Neutrophil (primary cell): ENCODE measurements around the gene PCCB.

Experiments
- H3K27ac ChIP-seq: fragments of 200-600 bp; sonication (generic); 2 replicates; pipeline ENCODE4 v1.5.1; 2016; ENCODE audit warnings: mild to moderate bottlenecking, moderate library complexity
- H3K27me3 ChIP-seq: fragments of 200-600 bp; sonication (generic); 2 replicates; pipeline ENCODE4 v1.6.0; 2016; ENCODE audit warnings: mild to moderate bottlenecking
- H3K36me3 ChIP-seq: fragments of 200-600 bp; sonication (generic); 2 replicates; pipeline ENCODE4 v1.5.1; 2017
- H3K4me1 ChIP-seq, 2 experiments: fragments of 200-600 bp in 1 of 2; sonication (generic) in 1 of 2; 1 replicate in 1 of 2; 2 replicates in 1 of 2; pipeline versions ENCODE4 v1.5.1 to v1.6.1; 2013 to 2016; ENCODE audit warnings: low read depth in 1 of 2, low read length in 1 of 2, mild to moderate bottlenecking in 1 of 2, moderate library complexity in 1 of 2; ENCODE audit not compliant: control insufficient read depth in 1 of 2, insufficient read depth in 1 of 2
- H3K4me3 ChIP-seq, 2 experiments: fragments of 200-600 bp in 1 of 2; sonication (generic) in 1 of 2; 1 replicate in 1 of 2; 2 replicates in 1 of 2; pipeline ENCODE4 v1.5.1; 2013 to 2016; ENCODE audit warnings: low read depth in 1 of 2, low read length in 1 of 2, mild to moderate bottlenecking in 1 of 2, moderate library complexity in 1 of 2
- H3K9me3 ChIP-seq: fragments of 200-600 bp; sonication (generic); 2 replicates; pipeline ENCODE4 v1.5.1; 2016
- CTCF ChIP-seq: fragments of 200-600 bp; sonication (generic); IDR thresholded peaks from 2 replicates; pipeline ENCODE4 v1.5.1; 2016; ENCODE audit warnings: antibody characterized with exemption

PCCB gene

GRCh38 chr3:136235545-136235944 lies 14.6 kb upstream of the PCCB start:
- no peaks in the 10 kb centered on the region for H3K27me3 ChIP-seq
- no peaks in the 10 kb centered on the region for H3K4me1 ChIP-seq
- H3K27ac ChIP-seq: no peak overlapping the region
- H3K9me3 ChIP-seq: no peaks in the 10 kb centered on the region
- no peaks in the 10 kb centered on the region for H3K36me3 ChIP-seq
- H3K4me3 ChIP-seq: no peak overlapping the region
- no peak for TF ChIP-seq CTCF

GRCh38 chr3:136236109-136236508 lies 14.0 kb upstream of the PCCB start:
- Histone ChIP-seq H3K27me3 (no peaks in the 10 kb centered on the region), H3K4me3 (no peak overlapping the region), H3K9me3 (no peaks in the 10 kb centered on the region), H3K36me3 (no peaks in the 10 kb centered on the region), H3K27ac (no peak overlapping the region), H3K4me1 (no peaks in the 10 kb centered on the region)
- TF ChIP-seq CTCF: no peak

- H3K36me3 ChIP-seq: no peaks in the 10 kb centered on the region
- no peak for TF ChIP-seq CTCF
These were observed 13.0 kb upstream of the PCCB start for GRCh38 chr3:136237103-136237502.

GRCh38 chr3:136237961-136238649 lies 12.0 kb upstream of the PCCB start:
- Histone ChIP-seq H3K27me3 (no peaks in the 10 kb centered on the region), H3K4me1 (no peaks in the 10 kb centered on the region), H3K4me3 (no peak overlapping the region), H3K9me3 (no peaks in the 10 kb centered on the region), H3K36me3 (no peaks in the 10 kb centered on the region), H3K27ac (no peak overlapping the region)
- TF ChIP-seq CTCF: no peak

More at GRCh38 chr3:136237103-136237502, 13.0 kb upstream of the PCCB start:
- H3K27me3 ChIP-seq: no peaks in the 10 kb centered on the region
- H3K27ac ChIP-seq: no peak overlapping the region
- no peak overlapping the region for H3K4me3 ChIP-seq
- no peaks in the 10 kb centered on the region for H3K9me3 ChIP-seq
- no peaks in the 10 kb centered on the region for H3K4me1 ChIP-seq

- Histone ChIP-seq H3K4me3 (no peak overlapping the region), H3K36me3 (no peaks in the 10 kb centered on the region), H3K27me3 (no peaks in the 10 kb centered on the region), H3K4me1 (no peaks in the 10 kb centered on the region), H3K27ac (no peak overlapping the region), H3K9me3 (no peaks in the 10 kb centered on the region)
- TF ChIP-seq CTCF: no peak
These were observed 11.0 kb upstream of the PCCB start for GRCh38 chr3:136239094-136239493.
